ENCODE measurements around the gene ORC6. TPM values are rescaled to one million over a fixed set of nuclear protein-coding genes. Genes with fewer than 3 reads are reported as not detected.
A peak's percentile ranks its signal among the peaks of the same experiment; 100 is the strongest.

ORC6 gene
- total RNA-seq, 1 donor from 2014 or later = 7.2 TPM

- no peak for ATAC-seq
Observed at GRCh38 chr16:46732561-46732960, 43.1 kb downstream of the ORC6 start.

DNA sequence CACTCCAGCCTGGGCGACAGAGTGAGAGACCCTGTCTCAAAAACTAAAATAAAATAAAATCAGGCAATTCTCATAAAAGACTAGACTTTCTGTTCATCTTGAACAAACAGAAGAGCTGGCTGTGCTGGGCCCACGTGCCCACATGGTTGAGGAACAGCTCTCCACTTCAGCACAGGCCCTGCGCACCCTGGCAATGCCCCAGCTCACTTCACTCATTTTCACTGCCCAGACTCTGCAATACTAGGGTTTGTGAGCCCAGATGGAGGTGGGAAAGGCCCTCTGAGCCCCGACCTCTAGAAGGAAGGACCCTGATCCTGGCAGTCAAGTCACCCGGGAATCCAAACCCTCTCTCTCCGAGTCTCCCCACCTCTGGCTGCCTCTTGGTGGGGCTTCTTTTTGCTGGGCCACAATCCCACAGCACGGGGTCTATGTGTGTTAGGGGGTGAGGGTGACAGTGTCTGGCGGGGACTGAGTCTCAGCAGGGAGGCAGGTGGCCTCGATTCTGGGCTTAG lies 43.9 kb downstream of the ORC6 start:
- ATAC-seq = no peak

GRCh38 chr16:46736695-46737094 lies 47.2 kb downstream of the ORC6 start:
- ATAC-seq = no peak

GRCh38 chr16:46737621-46738214 lies 48.3 kb downstream of the ORC6 start:
- peak; percentile 17 for ATAC-seq

- no peak for ATAC-seq
Observed at GRCh38 chr16:46739934-46740333, 50.5 kb downstream of the ORC6 start.

DNA sequence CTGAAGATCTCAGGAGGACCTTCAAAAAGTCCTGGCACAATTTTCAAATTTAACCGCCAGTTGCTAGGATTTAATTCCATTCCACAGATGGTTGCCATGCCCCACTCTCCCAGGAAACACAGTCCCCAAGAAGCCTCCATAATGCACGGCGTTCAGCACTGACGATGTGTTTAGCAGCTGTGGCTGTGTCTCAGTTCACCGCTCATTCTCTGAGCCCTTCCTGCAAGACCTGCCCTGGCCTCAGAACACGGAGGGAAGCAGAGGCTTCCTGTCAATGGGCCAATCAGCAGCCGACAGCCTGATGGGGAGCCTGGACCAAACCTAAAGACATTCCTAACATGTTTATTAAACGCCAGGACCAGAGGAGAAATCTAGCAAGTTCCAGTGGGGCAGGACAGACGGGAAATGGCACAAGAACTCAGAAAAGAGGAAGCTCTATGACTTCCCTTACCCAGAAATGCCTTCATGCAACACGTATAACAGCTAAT lies 53.8 kb downstream of the ORC6 start:
- peak; percentile 55 for ATAC-seq

GRCh38 chr16:46745617-46746016 lies 56.2 kb downstream of the ORC6 start:
- ATAC-seq = no peak

GRCh38 chr16:46746821-46747776 lies 57.6 kb downstream of the ORC6 start:
- ATAC-seq = no peak

Other genes with a start within 250 kb of the ORC6 start
- gene SHCBP1, start 68.3 kb upstream of the ORC6 start, total RNA-seq = 7.7 TPM
- gene VPS35, start 481 bp upstream of the ORC6 start, total RNA-seq = 71.8 TPM
- 0.08 TPM for gene MYLK3, start 58.7 kb downstream of the ORC6 start, total RNA-seq
- gene C16orf87, start 141.5 kb downstream of the ORC6 start, total RNA-seq = 5.9 TPM
- 92.0 TPM for gene GPT2, start 194.7 kb downstream of the ORC6 start, total RNA-seq

Data from esophagus mucosa (tissue), 1 donor.